Measurements from ENCODE around the gene PCDHA1.
"Not testable (repeated sequence)": the region's sequence is repeated elsewhere in the genome, so short reads cannot be mapped to it uniquely, and the experiment has no call there.

PCDHA1 gene

DNA sequence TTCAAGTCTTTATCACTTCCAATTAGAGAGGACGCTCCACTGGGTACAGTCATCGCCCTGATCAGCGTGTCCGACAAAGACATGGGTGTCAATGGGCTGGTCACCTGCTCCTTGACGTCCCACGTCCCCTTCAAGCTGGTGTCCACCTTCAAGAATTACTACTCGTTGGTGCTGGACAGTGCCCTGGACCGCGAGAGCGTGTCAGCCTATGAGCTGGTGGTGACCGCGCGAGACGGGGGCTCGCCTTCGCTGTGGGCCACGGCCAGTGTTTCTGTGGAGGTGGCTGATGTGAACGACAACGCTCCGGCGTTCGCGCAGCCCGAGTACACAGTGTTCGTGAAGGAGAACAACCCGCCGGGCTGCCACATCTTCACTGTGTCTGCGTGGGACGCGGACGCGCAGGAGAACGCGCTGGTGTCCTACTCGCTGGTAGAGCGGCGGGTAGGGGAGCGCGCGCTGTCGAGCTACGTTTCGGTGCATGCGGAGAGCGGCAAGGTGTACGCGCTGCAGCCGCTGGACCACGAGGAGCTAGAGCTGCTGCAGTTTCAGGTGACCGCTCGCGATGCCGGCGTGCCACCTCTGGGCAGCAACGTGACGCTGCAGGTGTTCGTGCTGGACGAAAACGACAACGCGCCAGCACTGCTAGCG lies 22.4 kb downstream of the PCDHA1 start:
- DNase-seq (ENCODE audit: low read depth) = not testable (repeated sequence)

GRCh38 chr5:140808889-140809291 lies 22.9 kb downstream of the PCDHA1 start:
- no peak for DNase-seq (ENCODE audit: low read depth)

DNA sequence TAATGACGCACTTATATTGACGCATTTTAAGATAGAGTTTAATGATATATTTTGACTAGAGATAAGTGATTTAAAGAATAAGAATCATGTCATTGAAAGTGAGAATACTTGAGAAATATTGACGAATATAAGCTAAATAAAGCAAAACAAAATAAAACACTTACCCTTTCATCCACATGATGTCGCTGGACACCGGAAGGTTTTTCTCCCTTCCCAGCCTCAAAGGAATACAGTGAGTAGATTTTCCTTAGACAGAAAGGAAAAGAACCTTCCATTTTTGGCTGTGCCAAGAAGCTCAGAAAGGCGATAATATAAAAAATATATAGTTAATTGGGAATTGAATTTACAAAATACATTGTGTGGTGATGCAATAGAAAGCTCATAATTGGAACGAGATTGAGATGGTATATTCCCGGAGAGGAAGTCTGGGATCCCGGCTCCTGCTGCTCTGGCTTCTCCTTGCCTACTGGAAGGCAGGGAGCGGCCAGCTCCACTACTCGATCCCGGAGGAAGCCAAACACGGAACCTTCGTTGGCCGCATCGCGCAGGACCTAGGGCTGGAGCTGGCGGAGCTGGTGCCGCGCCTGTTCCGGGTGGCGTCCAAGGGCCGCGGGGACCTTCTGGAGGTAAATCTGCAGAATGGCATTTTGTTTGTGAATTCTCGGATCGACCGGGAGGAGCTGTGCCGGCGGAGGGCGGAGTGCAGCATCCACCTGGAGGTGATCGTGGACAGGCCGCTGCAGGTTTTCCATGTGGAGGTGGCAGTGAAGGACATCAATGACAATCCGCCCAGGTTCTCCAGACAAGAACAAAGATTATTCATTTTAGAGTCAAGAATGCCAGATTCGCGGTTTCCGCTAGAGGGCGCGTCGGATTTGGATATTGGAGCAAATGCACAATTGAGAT lies 35.7 kb downstream of the PCDHA1 start, which contains the start of gene PCDHA5:
Gene PCDHA5 (plus strand): TSS at position 239 of the 906 bp plus-strand sequence.
- DNase-seq (ENCODE audit: low read depth) = no peak

DNA sequence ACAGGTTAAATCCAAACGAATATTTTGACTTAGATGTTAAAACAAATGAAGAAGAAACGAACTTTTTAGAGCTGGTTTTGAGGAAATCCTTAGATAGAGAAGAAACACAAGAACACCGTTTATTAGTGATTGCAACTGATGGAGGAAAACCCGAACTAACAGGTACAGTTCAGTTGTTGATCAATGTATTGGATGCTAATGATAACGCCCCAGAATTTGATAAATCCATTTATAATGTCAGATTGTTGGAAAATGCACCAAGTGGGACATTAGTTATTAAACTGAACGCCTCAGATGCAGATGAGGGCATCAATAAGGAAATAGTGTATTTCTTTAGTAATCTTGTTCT lies 36.3 kb downstream of the PCDHA1 start:
- no peak for DNase-seq (ENCODE audit: low read depth)

DNA sequence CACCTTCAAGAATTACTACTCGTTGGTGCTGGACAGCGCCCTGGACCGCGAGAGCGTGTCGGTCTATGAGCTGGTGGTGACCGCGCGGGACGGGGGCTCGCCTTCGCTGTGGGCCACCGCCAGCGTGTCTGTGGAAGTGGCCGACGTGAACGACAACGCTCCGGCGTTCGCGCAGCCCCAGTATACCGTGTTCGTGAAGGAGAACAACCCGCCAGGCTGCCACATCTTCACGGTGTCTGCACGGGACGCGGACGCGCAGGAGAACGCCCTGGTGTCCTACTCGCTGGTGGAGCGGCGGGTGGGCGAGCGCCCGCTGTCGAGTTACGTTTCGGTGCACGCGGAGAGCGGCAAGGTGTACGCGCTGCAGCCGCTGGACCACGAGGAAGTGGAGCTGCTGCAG lies 37.0 kb downstream of the PCDHA1 start:
- DNase-seq (ENCODE audit: low read depth) = not testable (repeated sequence)

DNA sequence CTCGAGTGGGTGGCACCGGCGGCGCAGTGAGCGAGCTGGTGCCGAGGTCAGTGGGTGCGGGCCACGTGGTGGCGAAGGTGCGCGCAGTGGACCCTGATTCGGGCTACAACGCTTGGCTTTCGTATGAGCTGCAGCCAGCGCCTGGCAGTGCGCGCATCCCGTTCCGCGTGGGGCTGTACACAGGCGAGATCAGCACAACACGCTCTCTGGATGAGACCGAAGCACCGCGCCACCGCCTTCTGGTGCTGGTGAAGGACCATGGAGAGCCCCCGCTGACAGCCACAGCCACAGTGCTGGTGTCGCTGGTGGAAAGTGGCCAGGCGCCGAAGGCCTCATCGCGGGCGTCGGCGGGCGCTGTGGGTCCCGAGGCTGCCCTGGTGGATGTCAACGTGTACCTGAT lies 37.5 kb downstream of the PCDHA1 start:
- no peak for DNase-seq (ENCODE audit: low read depth)

DNA sequence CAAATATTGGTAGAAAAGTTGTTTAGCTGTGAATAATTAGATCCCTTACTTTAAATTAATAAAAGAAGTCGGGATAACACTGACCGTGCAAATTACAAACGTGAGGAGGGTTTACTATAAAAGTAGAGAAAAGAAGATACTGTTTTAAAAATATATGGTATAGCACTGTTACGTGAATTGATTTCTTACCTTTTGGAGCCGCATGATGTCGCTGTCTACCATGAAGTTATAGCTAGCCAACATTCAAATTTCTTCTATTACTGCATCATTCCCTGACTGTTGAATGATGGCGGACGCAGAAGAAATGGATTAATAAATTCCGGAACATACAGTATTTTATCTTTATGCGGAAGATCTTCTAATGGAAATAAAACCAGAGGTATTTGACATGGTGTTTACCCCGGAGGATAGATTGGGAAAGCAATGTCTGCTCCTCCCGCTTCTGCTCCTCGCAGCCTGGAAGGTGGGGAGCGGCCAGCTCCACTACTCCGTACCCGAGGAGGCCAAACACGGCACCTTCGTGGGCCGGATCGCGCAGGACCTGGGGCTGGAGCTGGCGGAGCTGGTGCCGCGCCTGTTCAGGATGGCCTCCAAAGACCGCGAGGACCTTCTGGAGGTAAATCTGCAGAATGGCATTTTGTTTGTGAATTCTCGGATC lies 41.9 kb downstream of the PCDHA1 start, which contains the start of gene PCDHA6:
Gene PCDHA6 (plus strand): TSS at position 257 of the 658 bp plus-strand sequence. CDS start 132 bp downstream, at position 389.
- DNase-seq (ENCODE audit: low read depth) = no peak

- no peak for DNase-seq (ENCODE audit: low read depth)
These were observed 42.4 kb downstream of the PCDHA1 start for GRCh38 chr5:140828362-140828737.

DNA sequence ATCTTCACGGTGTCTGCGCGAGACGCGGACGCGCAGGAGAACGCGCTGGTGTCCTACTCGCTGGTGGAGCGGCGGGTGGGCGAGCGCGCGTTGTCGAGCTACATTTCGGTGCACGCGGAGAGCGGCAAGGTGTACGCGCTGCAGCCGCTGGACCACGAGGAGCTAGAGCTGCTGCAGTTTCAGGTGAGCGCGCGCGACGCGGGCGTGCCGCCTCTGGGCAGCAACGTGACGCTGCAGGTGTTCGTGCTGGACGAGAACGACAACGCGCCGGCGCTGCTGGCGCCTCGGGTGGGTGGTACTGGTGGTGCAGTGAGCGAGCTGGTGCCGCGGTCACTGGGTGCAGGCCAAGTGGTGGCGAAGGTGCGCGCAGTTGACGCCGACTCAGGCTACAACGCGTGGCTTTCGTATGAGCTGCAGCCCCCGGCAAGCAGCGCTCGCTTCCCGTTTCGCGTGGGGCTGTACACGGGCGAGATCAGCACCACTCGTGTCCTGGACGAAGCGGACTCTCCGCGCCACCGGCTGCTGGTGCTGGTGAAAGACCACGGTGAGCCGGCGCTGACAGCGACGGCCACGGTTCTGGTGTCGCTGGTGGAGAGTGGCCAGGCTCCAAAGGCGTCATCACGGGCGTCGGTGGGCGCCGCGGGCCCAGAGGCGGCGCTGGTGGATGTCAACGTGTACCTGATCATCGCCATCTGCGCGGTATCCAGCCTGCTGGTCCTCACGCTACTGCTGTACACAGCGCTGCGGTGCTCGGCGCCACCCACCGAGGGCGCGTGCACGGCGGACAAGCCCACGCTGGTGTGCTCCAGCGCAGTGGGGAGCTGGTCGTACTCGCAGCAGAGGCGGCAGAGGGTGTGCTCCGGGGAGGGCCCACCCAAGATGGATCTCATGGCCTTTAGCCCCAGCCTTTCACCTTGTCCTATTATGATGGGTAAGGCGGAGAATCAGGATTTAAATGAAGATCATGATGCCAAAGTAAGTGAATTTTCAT lies 43.9 kb downstream of the PCDHA1 start:
- not testable (repeated sequence) for DNase-seq (ENCODE audit: low read depth)

DNA sequence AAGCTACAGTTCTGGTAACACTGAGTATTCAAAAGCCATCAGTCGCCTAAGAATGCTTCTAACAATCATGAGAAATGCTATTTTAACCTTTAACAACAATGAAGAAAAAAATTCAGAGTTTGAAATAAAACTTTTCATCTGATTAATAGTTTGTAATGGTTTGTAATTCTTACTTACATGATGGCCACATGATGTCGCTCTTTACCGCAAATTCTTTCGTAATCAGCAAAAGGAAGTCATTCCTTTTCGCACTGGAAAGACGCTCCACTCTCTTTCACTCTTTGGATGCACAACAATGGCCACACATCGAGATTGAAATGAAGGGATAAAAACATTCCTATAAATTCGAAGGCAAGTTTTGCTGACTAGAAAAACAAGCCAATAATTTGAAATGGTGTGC lies 48.1 kb downstream of the PCDHA1 start, which contains the start of gene PCDHA7:
Gene PCDHA7 (plus strand): TSS at position 277 of the 400 bp plus-strand sequence. CDS start 115 bp downstream, at position 392.
- no peak for DNase-seq (ENCODE audit: low read depth)

- not testable (repeated sequence) for DNase-seq (ENCODE audit: low read depth)
These were observed 48.6 kb downstream of the PCDHA1 start for GRCh38 chr5:140834439-140835008.

DNA sequence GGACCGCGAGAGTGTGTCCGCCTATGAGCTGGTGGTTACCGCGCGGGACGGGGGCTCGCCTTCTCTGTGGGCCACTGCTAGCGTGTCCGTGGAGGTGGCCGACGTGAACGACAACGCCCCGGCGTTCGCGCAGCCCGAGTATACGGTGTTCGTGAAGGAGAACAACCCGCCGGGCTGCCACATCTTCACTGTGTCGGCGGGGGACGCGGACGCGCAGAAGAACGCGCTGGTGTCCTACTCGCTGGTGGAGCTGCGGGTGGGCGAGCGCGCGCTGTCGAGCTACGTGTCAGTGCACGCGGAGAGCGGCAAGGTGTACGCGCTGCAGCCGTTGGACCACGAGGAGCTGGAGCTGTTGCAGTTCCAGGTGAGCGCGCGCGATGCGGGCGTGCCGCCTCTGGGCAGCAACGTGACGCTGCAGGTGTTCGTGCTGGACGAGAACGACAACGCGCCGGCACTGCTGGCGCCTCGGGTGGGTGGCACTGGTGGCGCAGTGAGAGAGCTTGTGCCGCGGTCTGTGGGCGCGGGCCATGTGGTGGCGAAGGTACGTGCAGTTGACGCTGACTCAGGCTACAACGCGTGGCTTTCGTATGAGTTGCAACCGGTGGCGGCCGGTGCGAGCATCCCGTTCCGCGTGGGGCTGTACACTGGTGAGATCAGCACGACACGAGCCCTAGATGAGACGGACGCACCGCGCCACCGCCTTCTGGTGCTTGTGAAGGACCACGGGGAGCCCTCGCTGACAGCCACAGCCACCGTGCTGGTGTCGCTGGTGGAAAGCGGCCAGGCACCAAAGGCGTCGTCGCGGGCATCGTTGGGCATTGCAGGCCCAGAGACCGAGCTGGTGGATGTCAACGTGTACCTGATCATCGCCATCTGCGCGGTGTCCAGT lies 49.9 kb downstream of the PCDHA1 start:
- no peak for DNase-seq (ENCODE audit: low read depth)

GRCh38 chr5:140840978-140841962 lies 55.3 kb downstream of the PCDHA1 start, which contains the start of gene PCDHA8:
Gene PCDHA8, plus strand, starts transcription at chr5:140841187. Its CDS starts 135 bp downstream, at chr5:140841322.
- no peak for DNase-seq (ENCODE audit: low read depth)

DNA sequence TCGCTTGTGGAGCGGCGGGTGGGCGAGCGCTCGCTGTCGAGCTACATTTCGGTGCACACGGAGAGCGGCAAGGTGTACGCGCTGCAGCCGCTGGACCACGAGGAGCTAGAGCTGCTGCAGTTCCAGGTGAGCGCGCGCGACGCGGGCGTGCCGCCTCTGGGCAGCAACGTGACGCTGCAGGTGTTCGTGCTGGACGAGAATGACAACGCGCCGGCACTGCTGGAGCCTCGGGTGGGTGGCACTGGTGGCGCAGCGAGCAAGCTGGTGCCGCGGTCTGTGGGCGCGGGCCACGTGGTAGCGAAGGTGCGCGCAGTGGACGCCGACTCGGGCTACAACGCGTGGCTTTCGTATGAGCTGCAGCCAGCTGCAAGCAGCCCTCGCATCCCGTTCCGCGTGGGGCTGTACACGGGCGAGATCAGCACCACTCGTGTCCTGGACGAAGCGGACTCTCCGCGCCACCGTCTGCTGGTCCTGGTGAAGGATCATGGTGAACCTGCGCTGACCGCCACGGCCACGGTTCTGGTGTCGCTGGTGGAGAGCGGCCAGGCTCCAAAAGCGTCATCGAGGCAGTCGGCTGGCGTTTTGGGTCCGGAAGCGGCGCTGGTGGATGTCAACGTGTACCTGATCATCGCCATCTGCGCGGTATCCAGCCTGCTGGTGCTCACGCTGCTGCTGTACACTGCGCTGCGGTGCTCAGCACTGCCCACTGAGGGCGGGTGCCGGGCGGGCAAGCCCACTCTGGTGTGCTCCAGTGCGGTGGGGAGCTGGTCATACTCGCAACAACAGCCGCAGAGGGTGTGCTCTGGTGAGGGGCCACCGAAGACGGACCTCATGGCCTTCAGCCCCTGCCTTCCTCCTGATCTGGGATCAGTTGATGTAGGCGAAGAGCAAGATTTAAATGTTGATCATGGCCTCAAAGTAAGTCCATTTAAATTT lies 57.1 kb downstream of the PCDHA1 start:
- DNase-seq (ENCODE audit: low read depth) = no peak

GRCh38 chr5:140848139-140849102 lies 62.5 kb downstream of the PCDHA1 start, which contains the start of gene PCDHA9:
Gene PCDHA9, plus strand, starts transcription at chr5:140848382. Its CDS starts 114 bp downstream, at chr5:140848496.
- DNase-seq (ENCODE audit: low read depth) = not testable (repeated sequence)
